HepG2 (cell line): ENCODE data around the gene PSMA3. TPM values are rescaled to one million over a fixed set of nuclear protein-coding genes. Genes with fewer than 3 reads are reported as not detected.
A peak's percentile ranks its signal among the peaks of the same experiment; 100 is the strongest.

ENCODE experiments used
- ATF2 ChIP-seq: sonication (generic); formaldehyde crosslinking; IDR thresholded peaks from 2 replicates; pipeline ENCODE4 v1.4.0; 2020; ENCODE audit warnings: missing genetic modification reagents
- EHMT2 ChIP-seq: fragments of 200-600 bp; sonication (generic); IDR thresholded peaks from 2 replicates; pipeline ENCODE4 v1.7.0; 2017; ENCODE audit warnings: antibody characterized with exemption, low read depth, low read length, borderline replicate concordance
- EP300 ChIP-seq, 3 experiments: sonication (generic) in 1 of 3; formaldehyde crosslinking in 1 of 3; IDR thresholded peaks; 2 replicates each; pipeline versions ENCODE4 v1.5.1 to v1.6.1; 2011 to 2020; ENCODE audit warnings: low read depth in 2 of 3, low read length in 2 of 3, borderline replicate concordance in 1 of 3, improper control_type of control experiment in 1 of 3, mild to moderate bottlenecking in 1 of 3, missing genetic modification reagents in 1 of 3, moderate library complexity in 1 of 3
- KAT7 ChIP-seq: IDR thresholded peaks from 2 replicates; pipeline ENCODE4 v1.6.1; 2018; ENCODE audit warnings: borderline replicate concordance, missing compliant biosample characterization
- KAT8 ChIP-seq: IDR thresholded peaks from 2 replicates; pipeline ENCODE4 v1.6.1; 2016; ENCODE audit warnings: missing genetic modification reagents, missing compliant biosample characterization
- RBAK ChIP-seq: sonication (generic); formaldehyde crosslinking; IDR thresholded peaks from 2 replicates; pipeline ENCODE4 v1.5.1; 2020; ENCODE audit warnings: mild to moderate bottlenecking, missing genetic modification reagents
- REPIN1 ChIP-seq: sonication (generic); formaldehyde crosslinking; IDR thresholded peaks from 2 replicates; pipeline ENCODE4 v1.8.0; 2022; ENCODE audit warnings: missing genetic modification reagents, low read depth, mild to moderate bottlenecking, borderline replicate concordance
- RXRB ChIP-seq: IDR thresholded peaks from 2 replicates; pipeline ENCODE4 v1.6.1; 2016; ENCODE audit warnings: borderline replicate concordance, missing genetic modification reagents, missing compliant biosample characterization
- STAG1 ChIP-seq: sonication (generic); formaldehyde crosslinking; IDR thresholded peaks from 2 replicates; pipeline ENCODE4 v1.4.0; 2020; ENCODE audit warnings: missing genetic modification reagents
- TARDBP ChIP-seq: sonication (generic); formaldehyde crosslinking; IDR thresholded peaks from 2 replicates; pipeline ENCODE4 v1.8.0; 2022; ENCODE audit warnings: mild to moderate bottlenecking, missing genetic modification reagents
- ZBTB49 ChIP-seq: sonication (generic); formaldehyde crosslinking; IDR thresholded peaks from 2 replicates; pipeline ENCODE4 v1.4.0; 2020; ENCODE audit warnings: missing genetic modification reagents, borderline replicate concordance
- ZNF329 ChIP-seq: sonication (generic); formaldehyde crosslinking; IDR thresholded peaks from 2 replicates; pipeline ENCODE4 v1.9.0; 2021; ENCODE audit warnings: low read depth, mild to moderate bottlenecking, missing genetic modification reagents
- ZNF451 ChIP-seq: sonication (generic); formaldehyde crosslinking; IDR thresholded peaks from 2 replicates; pipeline ENCODE4 v1.5.0; 2020; ENCODE audit warnings: mild to moderate bottlenecking, missing genetic modification reagents
- ZNF557 ChIP-seq: sonication (generic); formaldehyde crosslinking; IDR thresholded peaks from 2 replicates; pipeline ENCODE4 v1.4.0; 2020; ENCODE audit warnings: missing genetic modification reagents
- ZNF768 ChIP-seq: sonication (generic); formaldehyde crosslinking; IDR thresholded peaks from 2 replicates; pipeline ENCODE4 v1.4.0; 2020; ENCODE audit warnings: missing genetic modification reagents
- ZSCAN25 ChIP-seq: sonication (generic); formaldehyde crosslinking; IDR thresholded peaks from 2 replicates; pipeline ENCODE4 v1.8.0; 2022; ENCODE audit warnings: mild to moderate bottlenecking, missing genetic modification reagents
- polyA plus RNA-seq, 8 experiments: library from polyadenylated mRNA; depleted of rRNA in 3 of 8; stranded (reverse) in 7 of 8; unstranded in 1 of 8; fragments of >200 nt; fragmentation: Illumina TruSeq in 4 of 8; extraction: Trizol in 4 of 8; gene quantifications; 2 replicates each; pipeline versions ENCODE4 v1.2.1 to v1.2.3, GENCODE V29; 2011 to 2016; ENCODE audit warnings: low read depth in 4 of 8, missing spikeins in 1 of 8, mixed read lengths in 1 of 8; ENCODE audit not compliant: insufficient read depth in 1 of 8
- total RNA-seq, 5 experiments: library from RNA; depleted of rRNA; stranded (reverse); fragments of >200 nt; fragmentation: Illumina TruSeq; extraction: Trizol; gene quantifications; 2 replicates each; pipeline ENCODE4 v1.2.3, GENCODE V29; 2016; ENCODE audit warnings: low read depth in 1 of 5
- TF ChIP-seq, protein P1 (sequence below): sonication (generic); formaldehyde crosslinking; IDR thresholded peaks from 2 replicates; pipeline ENCODE4 v1.4.0; 2020; ENCODE audit warnings: missing genetic modification reagents, borderline replicate concordance
- TF ChIP-seq, protein P2 (sequence below): IDR thresholded peaks from 2 replicates; pipeline ENCODE4 v1.4.0; 2020; ENCODE audit warnings: mild to moderate bottlenecking, missing genetic modification reagents

Gene PSMA3
- total and polyA plus RNA-seq, 2 of the 13 experiments (the other 11 are each of a cell fraction or from before 2014, with no cell fraction given), result 232 to 275 TPM

- TF ChIP-seq REPIN1 (CRISPR knock-in tag) (peak; percentile 58; the same call in 1 of the 2 replicates), EP300 (IDR thresholded peaks at IDR 0.05; ENCODE audit: low read depth in 2 of 2, low read length in 2 of 2) (no peak), EP300 (CRISPR knock-in tag; IDR thresholded peaks at IDR 0.05; ENCODE audit: borderline replicate concordance) (no peak), KAT8 (CRISPR knock-in tag) (peak; percentile 16; the same call in 1 of the 2 replicates), ZNF557 (CRISPR knock-in tag) (no peak), EHMT2 (no peak), ZNF451 (CRISPR knock-in tag) (no peak), STAG1 (CRISPR knock-in tag) (no peak), ZNF329 (no peak), RXRB (no peak), ZSCAN25 (no peak), ZNF768 (peak; percentile 38; the same call in 1 of the 2 replicates), TARDBP (CRISPR knock-in tag) (peak; percentile 66), KAT7 (CRISPR knock-in tag) (no peak), RBAK (CRISPR knock-in tag) (no peak), ZBTB49 (CRISPR knock-in tag) (no peak), ATF2 (CRISPR knock-in tag) (no peak)
- TF ChIP-seq, protein P1, sequence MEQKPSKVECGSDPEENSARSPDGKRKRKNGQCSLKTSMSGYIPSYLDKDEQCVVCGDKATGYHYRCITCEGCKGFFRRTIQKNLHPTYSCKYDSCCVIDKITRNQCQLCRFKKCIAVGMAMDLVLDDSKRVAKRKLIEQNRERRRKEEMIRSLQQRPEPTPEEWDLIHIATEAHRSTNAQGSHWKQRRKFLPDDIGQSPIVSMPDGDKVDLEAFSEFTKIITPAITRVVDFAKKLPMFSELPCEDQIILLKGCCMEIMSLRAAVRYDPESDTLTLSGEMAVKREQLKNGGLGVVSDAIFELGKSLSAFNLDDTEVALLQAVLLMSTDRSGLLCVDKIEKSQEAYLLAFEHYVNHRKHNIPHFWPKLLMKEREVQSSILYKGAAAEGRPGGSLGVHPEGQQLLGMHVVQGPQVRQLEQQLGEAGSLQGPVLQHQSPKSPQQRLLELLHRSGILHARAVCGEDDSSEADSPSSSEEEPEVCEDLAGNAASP (CRISPR knock-in tag), result no peak
- TF ChIP-seq, protein P2, sequence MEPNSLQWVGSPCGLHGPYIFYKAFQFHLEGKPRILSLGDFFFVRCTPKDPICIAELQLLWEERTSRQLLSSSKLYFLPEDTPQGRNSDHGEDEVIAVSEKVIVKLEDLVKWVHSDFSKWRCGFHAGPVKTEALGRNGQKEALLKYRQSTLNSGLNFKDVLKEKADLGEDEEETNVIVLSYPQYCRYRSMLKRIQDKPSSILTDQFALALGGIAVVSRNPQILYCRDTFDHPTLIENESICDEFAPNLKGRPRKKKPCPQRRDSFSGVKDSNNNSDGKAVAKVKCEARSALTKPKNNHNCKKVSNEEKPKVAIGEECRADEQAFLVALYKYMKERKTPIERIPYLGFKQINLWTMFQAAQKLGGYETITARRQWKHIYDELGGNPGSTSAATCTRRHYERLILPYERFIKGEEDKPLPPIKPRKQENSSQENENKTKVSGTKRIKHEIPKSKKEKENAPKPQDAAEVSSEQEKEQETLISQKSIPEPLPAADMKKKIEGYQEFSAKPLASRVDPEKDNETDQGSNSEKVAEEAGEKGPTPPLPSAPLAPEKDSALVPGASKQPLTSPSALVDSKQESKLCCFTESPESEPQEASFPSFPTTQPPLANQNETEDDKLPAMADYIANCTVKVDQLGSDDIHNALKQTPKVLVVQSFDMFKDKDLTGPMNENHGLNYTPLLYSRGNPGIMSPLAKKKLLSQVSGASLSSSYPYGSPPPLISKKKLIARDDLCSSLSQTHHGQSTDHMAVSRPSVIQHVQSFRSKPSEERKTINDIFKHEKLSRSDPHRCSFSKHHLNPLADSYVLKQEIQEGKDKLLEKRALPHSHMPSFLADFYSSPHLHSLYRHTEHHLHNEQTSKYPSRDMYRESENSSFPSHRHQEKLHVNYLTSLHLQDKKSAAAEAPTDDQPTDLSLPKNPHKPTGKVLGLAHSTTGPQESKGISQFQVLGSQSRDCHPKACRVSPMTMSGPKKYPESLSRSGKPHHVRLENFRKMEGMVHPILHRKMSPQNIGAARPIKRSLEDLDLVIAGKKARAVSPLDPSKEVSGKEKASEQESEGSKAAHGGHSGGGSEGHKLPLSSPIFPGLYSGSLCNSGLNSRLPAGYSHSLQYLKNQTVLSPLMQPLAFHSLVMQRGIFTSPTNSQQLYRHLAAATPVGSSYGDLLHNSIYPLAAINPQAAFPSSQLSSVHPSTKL (CRISPR knock-in tag), result peak; percentile 38
Measured at GRCh38 chr14:58199726-58200479, 44.7 kb upstream of the PSMA3 start, which contains the start of gene ACTR10 (continued).
